Neuronal stem cell (in vitro differentiated cells): ENCODE results near the gene SLC6A19.
A peak's percentile ranks its signal among the peaks of the same experiment; 100 is the strongest.

Experiments used
- DNase-seq: peaks from one replicate; pipeline ENCODE4 v3.0.0-alpha.2; 2013; ENCODE audit warnings: low spot score
- H2AFZ ChIP-seq: one replicate; pipeline ENCODE4 v1.6.1; 2013; ENCODE audit warnings: mild to moderate bottlenecking, low read length, inconsistent platforms
- H2AK5ac ChIP-seq: 2 replicates; pipeline ENCODE4 v1.6.1; 2013; ENCODE audit warnings: low read depth, mild to moderate bottlenecking, inconsistent platforms, low read length, moderate library complexity, mixed read lengths
- H2BK120ac ChIP-seq: 2 replicates; pipeline ENCODE4 v1.6.1; 2013; ENCODE audit warnings: low read depth, mild to moderate bottlenecking, inconsistent platforms, low read length, moderate library complexity, mixed read lengths
- H2BK12ac ChIP-seq: one replicate; pipeline ENCODE4 v1.6.1; 2013; ENCODE audit warnings: low read length, inconsistent platforms
- H2BK15ac ChIP-seq: 2 replicates; pipeline ENCODE4 v1.6.1; 2013; ENCODE audit warnings: mild to moderate bottlenecking, low read length, inconsistent platforms, mixed read lengths
- H2BK5ac ChIP-seq: one replicate; pipeline ENCODE4 v1.6.1; 2013; ENCODE audit warnings: inconsistent platforms, mild to moderate bottlenecking, low read length, moderate library complexity
- H3K14ac ChIP-seq: one replicate; pipeline ENCODE4 v1.6.1; 2013; ENCODE audit warnings: low read length, inconsistent platforms
- H3K18ac ChIP-seq: 2 replicates; pipeline ENCODE4 v1.6.1; 2013; ENCODE audit warnings: low read length, inconsistent platforms
- H3K23ac ChIP-seq: 2 replicates; pipeline ENCODE4 v1.6.1; 2013; ENCODE audit warnings: low read depth, mild to moderate bottlenecking, mixed read lengths, low read length, inconsistent platforms; ENCODE audit not compliant: poor library complexity
- H3K27ac ChIP-seq: replicated peaks from 3 replicates; pipeline ENCODE4 v1.5.1; 2013; ENCODE audit warnings: low read length, inconsistent platforms
- H3K27me3 ChIP-seq, 3 experiments: 2 replicates each; pipeline ENCODE4 v1.6.1; 2013; ENCODE audit warnings: low read length in 3 of 3, mild to moderate bottlenecking in 2 of 3, inconsistent platforms in 1 of 3, low read depth in 1 of 3, mixed read lengths in 1 of 3, moderate library complexity in 1 of 3; ENCODE audit not compliant: control insufficient read depth in 3 of 3, insufficient read depth in 3 of 3
- H3K36me3 ChIP-seq, 2 donors: replicated peaks in 1 of 2; 2 replicates each; pipeline ENCODE4 v1.6.1; 2013; ENCODE audit warnings: low read length in 2 of 2; ENCODE audit not compliant: control insufficient read depth in 2 of 2, insufficient read depth in 2 of 2
- H3K4ac ChIP-seq: 2 replicates; pipeline ENCODE4 v1.6.1; 2013; ENCODE audit warnings: inconsistent platforms, mild to moderate bottlenecking, low read length, moderate library complexity
- H3K4me1 ChIP-seq, 2 donors: 1 replicate in 1 of 2; 2 replicates in 1 of 2; pipeline ENCODE4 v1.6.1; 2013; ENCODE audit warnings: low read length in 2 of 2, low read depth in 1 of 2; ENCODE audit not compliant: control insufficient read depth in 2 of 2, insufficient read depth in 1 of 2
- H3K4me2 ChIP-seq: one replicate; pipeline ENCODE4 v1.6.1; 2013; ENCODE audit warnings: mild to moderate bottlenecking, low read length, inconsistent platforms; ENCODE audit not compliant: insufficient read depth, poor library complexity, severe bottlenecking
- H3K4me3 ChIP-seq, 2 donors: 2 replicates each; pipeline ENCODE4 v1.5.1; 2013; ENCODE audit warnings: low read length in 2 of 2, mild to moderate bottlenecking in 2 of 2, inconsistent platforms in 1 of 2, moderate library complexity in 1 of 2
- H3K79me1 ChIP-seq: one replicate; pipeline ENCODE4 v1.6.1; 2013; ENCODE audit warnings: low read depth, mild to moderate bottlenecking, inconsistent platforms, low read length, moderate library complexity
- H3K9ac ChIP-seq: one replicate; pipeline ENCODE4 v1.6.1; 2013; ENCODE audit warnings: mild to moderate bottlenecking, low read depth, low read length, inconsistent platforms; ENCODE audit not compliant: poor library complexity
- H3K9me3 ChIP-seq, 2 donors: replicated peaks in 1 of 2; 2 replicates each; pipeline versions ENCODE3 to v1.6.1; 2013; ENCODE audit warnings: low read length in 2 of 2, mild to moderate bottlenecking in 2 of 2, inconsistent platforms in 1 of 2, low read depth in 1 of 2, mixed read lengths in 1 of 2, moderate library complexity in 1 of 2; ENCODE audit not compliant: control insufficient read depth in 2 of 2, insufficient read depth in 1 of 2
- H4K8ac ChIP-seq: one replicate; pipeline ENCODE4 v1.6.1; 2013; ENCODE audit warnings: low read depth, mild to moderate bottlenecking, inconsistent platforms, low read length, moderate library complexity
- H4K91ac ChIP-seq: one replicate; pipeline ENCODE4 v1.6.1; 2013; ENCODE audit warnings: low read length, low read depth, mild to moderate bottlenecking, inconsistent platforms; ENCODE audit not compliant: poor library complexity
- WGBS, 2 donors: extraction: QIAGEN DNeasy Blood & Tissue Kit; methylation state at CpG; one replicate each; pipeline ENCODE4 v1.1.7; 2013; ENCODE audit warnings: missing lambda C conversion rate in 2 of 2, mixed read lengths in 1 of 2; ENCODE audit not compliant: insufficient read length in 2 of 2, insufficient replicate concordance in 1 of 2; ENCODE audit errors: extremely low coverage in 2 of 2; 5-methylcytosine and 5-hydroxymethylcytosine counted together

Gene SLC6A19

GRCh38 chr5:1185629-1186350 lies 15.6 kb upstream of the SLC6A19 start:
- Histone ChIP-seq H3K27ac (no peak overlapping the region), H3K79me1 (no peaks in the 10 kb centered on the region), H3K4me1 (peaks cover 16 to 21% of the 10 kb centered on the region in 2 donors), H2BK12ac (no peak overlapping the region), H3K14ac (no peak overlapping the region), H3K4me2 (no peak overlapping the region), H2BK120ac (no peak overlapping the region), H4K91ac (no peak overlapping the region), H3K4ac (no peak overlapping the region), H3K9me3 (peaks cover 0 to 2% of the 10 kb centered on the region in 2 donors), H4K8ac (no peak overlapping the region), H2BK5ac (no peak overlapping the region), H3K23ac (peak overlapping the region; percentile 20), H2AFZ (no peak overlapping the region), H3K27me3 (peaks cover 0 to 8% (median 0%) of the 10 kb centered on the region in 3 experiments), H2BK15ac (peak overlapping the region; percentile 15), H3K18ac (peak overlapping the region; percentile 57), H2AK5ac (peak overlapping the region; percentile 33), H3K4me3 (no peak overlapping the region), H3K36me3 (no peaks in the 10 kb centered on the region), H3K9ac (peak overlapping the region; percentile 65)
- DNase-seq = no peak
- no CpG with 5 or more reads among the region's 12 CpGs for WGBS, 2 donors

GRCh38 chr5:1186351-1187233 lies 14.8 kb upstream of the SLC6A19 start:
- WGBS, 2 donors = no CpG with 5 or more reads among the region's 18 CpGs
- no peaks in the 10 kb centered on the region for H3K79me1 ChIP-seq
- no peak overlapping the region for H3K4me2 ChIP-seq
- no peak overlapping the region for H3K4me3 ChIP-seq
- no peak overlapping the region for H3K9ac ChIP-seq
- H3K36me3 ChIP-seq = no peaks in the 10 kb centered on the region
- no peak overlapping the region for H4K8ac ChIP-seq
- H3K27me3 ChIP-seq = peaks cover 0 to 8% (median 0%) of the 10 kb centered on the region in 3 experiments
- no peak overlapping the region for H3K4ac ChIP-seq
- peak overlapping the region; percentile 47 for H2BK120ac ChIP-seq
- H2BK12ac ChIP-seq = no peak overlapping the region
- peak overlapping the region; percentile 44 for H3K23ac ChIP-seq
- peaks cover 0 to 2% of the 10 kb centered on the region in 2 donors for H3K9me3 ChIP-seq
- H3K4me1 ChIP-seq = peaks cover 16 to 19% of the 10 kb centered on the region in 2 donors
- peak overlapping the region; percentile 87 for H3K18ac ChIP-seq
- H2BK15ac ChIP-seq = peak overlapping the region; percentile 93
- no peak for DNase-seq
- no peak overlapping the region for H3K27ac ChIP-seq
- H4K91ac ChIP-seq = no peak overlapping the region
- H3K14ac ChIP-seq = peak overlapping the region; percentile 71
- peak overlapping the region; percentile 74 for H2AK5ac ChIP-seq
- H2BK5ac ChIP-seq = peak overlapping the region; percentile 66
- H2AFZ ChIP-seq = no peak overlapping the region

GRCh38 chr5:1187234-1187949 lies 14.0 kb upstream of the SLC6A19 start:
- H2AK5ac ChIP-seq = peak overlapping the region; percentile 74
- peak overlapping the region; percentile 66 for H2BK5ac ChIP-seq
- no peak overlapping the region for H3K4me2 ChIP-seq
- no peak overlapping the region for H3K9ac ChIP-seq
- H3K4me3 ChIP-seq = no peak overlapping the region
- H3K23ac ChIP-seq = peak overlapping the region; percentile 43
- no peak overlapping the region for H3K27ac ChIP-seq
- no peaks in the 10 kb centered on the region for H3K79me1 ChIP-seq
- peak overlapping the region; percentile 47 for H2BK120ac ChIP-seq
- no peak for DNase-seq
- no peak overlapping the region for H2BK12ac ChIP-seq
- no peak overlapping the region for H4K8ac ChIP-seq
- no CpG with 5 or more reads among the region's 18 CpGs for WGBS, 2 donors
- H2BK15ac ChIP-seq = peak overlapping the region; percentile 93
- no peak overlapping the region for H2AFZ ChIP-seq
- no peak overlapping the region for H3K4ac ChIP-seq
- H3K27me3 ChIP-seq = peaks cover 0 to 8% (median 0%) of the 10 kb centered on the region in 3 experiments
- H4K91ac ChIP-seq = no peak overlapping the region
- no peaks in the 10 kb centered on the region for H3K36me3 ChIP-seq
- H3K9me3 ChIP-seq = peaks cover 0 to 2% of the 10 kb centered on the region in 2 donors
- H3K4me1 ChIP-seq = peaks cover 16 to 18% of the 10 kb centered on the region in 2 donors
- peak overlapping the region; percentile 76 for H3K18ac ChIP-seq
- H3K14ac ChIP-seq = peak overlapping the region; percentile 38
